ENCODE data around the gene TNRC6A. TPM values are rescaled to one million over a fixed set of nuclear protein-coding genes. Genes with fewer than 3 reads are reported as not detected.
A peak's percentile ranks its signal among the peaks of the same experiment; 100 is the strongest.
"Not testable (repeated sequence)": the region's sequence is repeated elsewhere in the genome, so short reads cannot be mapped to it uniquely, and the experiment has no call there.

The TNRC6A gene
- total RNA-seq, 2 donors from 2014 or later = 40.5 to 47.8 TPM

DNA sequence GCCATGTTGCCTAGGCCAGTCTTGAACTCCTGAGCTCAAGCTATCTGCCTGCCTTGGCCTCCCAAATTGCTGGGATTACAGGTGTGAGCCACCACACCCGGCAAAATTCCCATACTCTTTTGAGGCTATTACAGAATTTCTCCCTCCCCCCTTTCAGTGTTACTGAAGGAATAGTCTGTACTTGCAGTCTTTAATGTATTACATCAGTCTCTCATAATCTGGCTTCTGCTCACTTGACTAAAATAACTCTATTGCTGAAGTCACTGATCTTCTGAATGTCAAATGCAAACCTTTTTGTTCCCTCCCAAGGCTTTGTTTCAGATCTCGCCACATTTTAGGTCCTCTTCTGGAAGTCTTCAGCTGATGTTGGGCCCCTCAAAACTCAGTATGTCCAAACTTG lies 51.8 kb downstream of the TNRC6A start:
- Mint-ChIP-seq H3K4me3 (no peak overlapping the region), H3K27ac (no peak overlapping the region), H3K9me3 (no peaks in the 10 kb centered on the region), H3K27me3 (no peaks in the 10 kb centered on the region), H3K4me1 (peaks cover 5% of the 10 kb centered on the region), H3K36me3 (ENCODE audit: low read depth) (peaks cover 96% of the 10 kb centered on the region)
- no peak for ATAC-seq (replicated peaks)

DNA sequence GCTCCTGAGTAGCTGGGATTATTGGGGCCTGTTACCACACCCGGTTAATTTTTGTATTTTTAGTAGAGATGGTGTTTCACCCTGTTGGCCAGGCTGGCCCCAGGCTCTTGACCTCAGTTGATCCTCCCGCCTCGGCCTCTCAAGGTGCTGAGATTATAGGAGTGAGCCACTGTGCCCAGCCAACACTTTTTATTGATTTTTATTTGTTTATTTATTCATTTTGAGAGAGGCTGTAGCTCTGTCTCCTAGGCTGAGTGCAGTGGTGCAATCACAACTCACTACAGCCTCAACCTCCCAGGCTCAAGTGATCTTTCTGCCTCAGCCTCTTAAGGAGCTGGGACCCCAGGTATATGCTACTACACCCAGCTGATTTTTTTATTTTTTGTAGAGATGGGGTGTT lies 54.7 kb downstream of the TNRC6A start:
- Mint-ChIP-seq H3K4me3 (no peak overlapping the region), H3K27ac (no peak overlapping the region), H3K27me3 (no peaks in the 10 kb centered on the region), H3K9me3 (no peaks in the 10 kb centered on the region), H3K36me3 (ENCODE audit: low read depth) (peaks cover 92% of the 10 kb centered on the region), H3K4me1 (no peaks in the 10 kb centered on the region)
- no peak for ATAC-seq (replicated peaks)

DNA sequence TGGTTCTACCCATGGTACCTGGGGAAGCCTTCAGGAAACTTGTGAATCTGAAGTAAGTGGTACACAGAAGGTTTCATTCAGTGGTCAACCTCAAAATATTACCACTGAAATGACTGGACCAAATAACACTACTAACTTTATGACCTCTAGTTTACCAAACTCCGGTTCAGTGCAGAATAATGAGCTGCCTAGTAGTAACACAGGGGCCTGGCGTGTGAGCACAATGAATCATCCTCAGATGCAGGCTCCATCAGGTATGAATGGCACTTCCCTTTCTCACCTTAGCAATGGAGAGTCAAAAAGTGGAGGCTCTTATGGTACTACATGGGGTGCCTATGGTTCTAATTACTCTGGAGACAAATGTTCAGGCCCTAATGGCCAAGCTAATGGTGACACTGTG lies 60.4 kb downstream of the TNRC6A start:
- peaks cover 94% of the 10 kb centered on the region for H3K36me3 Mint-ChIP-seq (ENCODE audit: low read depth)
- H3K9me3 Mint-ChIP-seq = no peaks in the 10 kb centered on the region
- H3K27ac Mint-ChIP-seq = peak overlapping the region; percentile 42
- peaks cover 6% of the 10 kb centered on the region for H3K4me1 Mint-ChIP-seq
- H3K4me3 Mint-ChIP-seq = no peak overlapping the region
- no peaks in the 10 kb centered on the region for H3K27me3 Mint-ChIP-seq
- no peak for ATAC-seq (replicated peaks)

DNA sequence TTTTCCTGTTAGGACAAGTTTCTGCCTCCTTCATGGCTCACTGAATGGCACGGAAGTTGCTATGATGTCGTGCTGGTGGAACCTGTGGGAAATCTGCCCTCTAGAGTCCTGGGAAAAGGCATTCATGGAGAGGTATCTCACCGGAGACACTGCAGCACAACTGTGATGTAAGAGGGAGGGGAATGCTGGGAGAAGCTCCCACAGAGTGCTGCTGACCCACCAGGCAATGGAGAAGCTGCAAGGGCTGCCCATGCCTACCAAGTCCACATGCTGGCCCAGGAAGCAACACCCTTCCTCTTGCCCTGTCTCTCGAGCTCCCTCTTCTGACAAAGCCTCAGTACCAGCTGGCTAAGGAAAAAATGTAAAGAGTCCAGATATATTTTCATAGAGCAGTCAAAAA lies 71.1 kb downstream of the TNRC6A start:
- Mint-ChIP-seq H3K9me3 (no peaks in the 10 kb centered on the region), H3K36me3 (ENCODE audit: low read depth) (peaks cover 100% of the 10 kb centered on the region), H3K4me3 (no peak overlapping the region), H3K27ac (no peak overlapping the region), H3K4me1 (no peaks in the 10 kb centered on the region), H3K27me3 (no peaks in the 10 kb centered on the region)
- ATAC-seq (replicated peaks) = no peak

DNA sequence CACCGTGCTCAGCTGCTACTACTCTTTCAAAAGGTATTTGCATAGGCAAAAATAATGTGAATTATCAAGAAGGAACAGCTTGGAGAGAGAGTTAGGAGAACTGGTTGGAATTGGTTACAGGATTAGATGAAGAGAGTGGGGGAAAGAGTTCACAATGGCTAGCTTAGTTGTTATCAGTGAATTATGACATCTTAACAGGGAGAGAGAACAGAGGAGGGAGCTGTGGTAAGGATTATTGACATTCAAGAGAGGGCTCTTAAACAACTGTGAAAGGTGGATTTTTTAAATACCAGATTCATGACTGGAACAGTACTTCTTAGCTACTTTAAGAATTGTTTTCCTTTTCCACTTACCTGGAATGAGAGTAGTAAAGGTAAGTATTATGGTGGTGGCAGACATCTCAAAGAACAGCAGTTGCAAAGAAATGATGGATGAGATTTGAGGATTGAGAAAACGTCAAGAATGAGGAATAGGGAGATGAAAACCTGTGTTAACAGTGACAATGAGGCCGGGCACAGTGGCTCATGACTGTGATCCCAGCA lies 72.4 kb downstream of the TNRC6A start:
- ATAC-seq (replicated peaks) = no peak
- Mint-ChIP-seq H3K27ac (peak overlapping the region; percentile 89), H3K36me3 (ENCODE audit: low read depth) (peaks cover 100% of the 10 kb centered on the region), H3K4me3 (no peak overlapping the region), H3K27me3 (no peaks in the 10 kb centered on the region), H3K9me3 (no peaks in the 10 kb centered on the region), H3K4me1 (no peaks in the 10 kb centered on the region)

DNA sequence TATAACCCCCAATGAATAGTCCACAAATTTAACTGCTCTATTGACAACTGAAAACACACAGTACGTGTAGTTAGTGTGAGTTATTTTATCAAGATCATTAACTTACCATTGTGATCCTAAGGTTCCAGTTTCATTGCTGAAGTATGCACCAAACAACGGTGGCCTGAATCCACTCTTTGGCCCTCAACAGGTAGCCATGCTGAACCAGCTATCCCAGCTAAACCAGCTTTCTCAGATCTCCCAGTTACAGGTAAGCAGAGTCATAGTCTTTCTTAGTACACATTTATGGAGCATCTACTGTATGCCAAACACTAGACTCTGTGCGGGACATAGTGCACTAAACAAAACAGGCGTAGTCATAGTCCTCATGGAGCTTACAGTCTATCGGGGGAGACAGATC lies 76.0 kb downstream of the TNRC6A start:
- peaks cover 100% of the 10 kb centered on the region for H3K36me3 Mint-ChIP-seq (ENCODE audit: low read depth)
- H3K9me3 Mint-ChIP-seq = no peaks in the 10 kb centered on the region
- H3K27ac Mint-ChIP-seq = no peak overlapping the region
- H3K4me1 Mint-ChIP-seq = no peaks in the 10 kb centered on the region
- no peaks in the 10 kb centered on the region for H3K27me3 Mint-ChIP-seq
- H3K4me3 Mint-ChIP-seq = no peak overlapping the region
- no peak for ATAC-seq (replicated peaks)

DNA sequence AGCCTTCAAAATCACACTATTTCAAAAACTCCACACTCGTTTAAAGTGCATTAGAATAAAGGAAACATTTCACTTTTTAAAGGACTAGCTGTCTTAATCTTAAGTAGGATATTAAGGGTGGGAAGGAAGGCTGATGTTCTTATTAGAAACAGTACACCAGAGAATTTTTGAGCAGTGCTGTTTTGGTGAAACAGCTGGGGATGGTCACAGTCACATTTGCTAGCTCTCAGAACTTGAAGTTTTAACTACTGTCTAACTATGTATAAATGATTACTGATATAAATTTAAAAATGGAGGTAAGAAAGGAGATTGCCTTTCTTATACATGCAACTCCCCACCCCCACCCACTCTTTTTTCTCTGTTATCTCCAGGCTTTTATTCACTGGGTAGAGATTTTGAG lies 77.8 kb downstream of the TNRC6A start:
- H3K9me3 Mint-ChIP-seq = no peaks in the 10 kb centered on the region
- no peak overlapping the region for H3K4me3 Mint-ChIP-seq
- no peaks in the 10 kb centered on the region for H3K4me1 Mint-ChIP-seq
- no peak for ATAC-seq (replicated peaks)
- no peak overlapping the region for H3K27ac Mint-ChIP-seq
- no peaks in the 10 kb centered on the region for H3K27me3 Mint-ChIP-seq
- peaks cover 100% of the 10 kb centered on the region for H3K36me3 Mint-ChIP-seq (ENCODE audit: low read depth)

DNA sequence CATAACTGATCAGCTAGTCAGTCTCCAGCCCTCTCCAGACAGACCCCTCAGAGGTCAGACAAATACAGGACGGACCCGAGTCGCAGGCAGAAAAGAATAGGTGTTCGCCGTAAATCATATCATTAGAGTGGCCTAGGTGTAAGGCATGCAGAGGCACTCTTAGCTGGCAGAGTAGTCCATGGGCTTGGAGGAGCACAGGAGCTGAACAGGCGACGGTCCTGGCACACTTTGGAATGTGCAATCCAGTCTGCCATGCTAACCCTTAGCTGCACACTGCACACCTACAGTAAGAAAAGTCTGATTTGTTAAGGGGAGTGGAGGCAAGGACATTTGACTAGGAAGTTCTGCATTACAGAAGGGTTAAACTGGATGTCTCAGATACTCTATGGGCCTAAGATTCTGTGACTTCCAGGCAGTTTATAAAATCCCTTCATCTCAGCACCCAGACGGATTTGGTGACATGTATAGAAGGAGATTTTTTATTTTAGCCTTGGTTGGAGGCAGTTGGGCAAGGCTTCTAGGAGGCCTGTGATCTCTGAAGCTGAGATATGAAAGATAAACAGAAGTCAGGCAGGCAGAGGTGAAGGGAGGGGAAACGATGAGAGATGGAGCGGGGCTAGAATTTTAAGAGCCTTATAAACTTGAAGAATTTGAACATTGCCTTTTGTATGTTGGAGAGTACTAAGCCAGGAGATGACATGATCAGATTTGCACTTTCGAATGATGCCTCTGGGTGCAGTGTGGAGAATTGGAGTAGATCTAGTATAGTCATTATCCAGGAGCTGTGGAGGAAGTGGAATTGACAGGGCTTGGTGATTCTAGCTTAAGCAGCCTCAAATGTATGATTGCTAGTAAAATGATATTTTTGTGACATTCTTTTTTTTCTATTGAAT lies 81.7 kb downstream of the TNRC6A start:
- Mint-ChIP-seq H3K4me1 (no peaks in the 10 kb centered on the region), H3K9me3 (no peaks in the 10 kb centered on the region), H3K36me3 (ENCODE audit: low read depth) (peaks cover 100% of the 10 kb centered on the region), H3K27me3 (no peaks in the 10 kb centered on the region), H3K27ac (peak overlapping the region; percentile 9), H3K4me3 (no peak overlapping the region)
- ATAC-seq (replicated peaks) = no peak

DNA sequence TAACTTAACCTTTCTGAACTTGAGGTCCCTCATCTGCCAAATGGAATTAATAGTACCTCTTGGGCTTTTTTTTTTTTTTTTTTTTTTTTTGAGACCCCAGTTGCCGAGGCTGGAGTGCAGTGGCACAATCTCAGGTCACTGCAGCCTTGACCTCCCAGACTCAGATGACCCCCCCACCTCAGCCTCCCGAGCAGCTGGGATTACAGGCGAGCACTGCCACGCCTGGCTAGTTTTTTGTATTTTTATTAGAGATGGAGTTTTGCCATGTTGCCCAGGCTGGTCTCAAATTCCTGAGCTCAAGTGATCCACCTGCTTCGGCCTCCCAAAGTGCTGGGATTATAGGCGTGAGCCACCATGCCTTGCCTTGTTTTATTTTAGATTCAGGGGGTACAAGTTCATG lies 83.4 kb downstream of the TNRC6A start:
- not testable (repeated sequence) for H3K4me1 Mint-ChIP-seq; H3K9me3 Mint-ChIP-seq; H3K27ac Mint-ChIP-seq; ATAC-seq (replicated peaks); H3K4me3 Mint-ChIP-seq; H3K27me3 Mint-ChIP-seq
- H3K36me3 Mint-ChIP-seq (ENCODE audit: low read depth) = peaks cover 100% of the 10 kb centered on the region

DNA sequence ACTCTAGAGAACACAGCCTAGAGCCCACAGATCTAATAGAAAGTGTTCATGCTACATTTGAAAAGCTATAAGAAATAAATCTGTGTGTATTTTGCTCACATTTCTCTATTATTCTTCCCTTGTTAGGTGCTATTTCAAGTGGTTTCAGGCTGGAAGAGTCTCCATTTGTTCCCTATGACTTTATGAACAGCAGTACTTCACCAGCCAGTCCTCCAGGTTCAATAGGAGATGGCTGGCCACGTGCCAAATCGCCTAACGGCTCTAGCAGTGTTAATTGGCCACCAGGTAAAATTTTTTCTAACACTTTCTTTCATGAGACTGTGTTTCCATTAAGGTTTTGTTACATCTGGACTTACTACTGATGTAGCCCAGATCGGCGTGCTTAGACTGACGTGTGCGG lies 85.6 kb downstream of the TNRC6A start:
- H3K9me3 Mint-ChIP-seq = no peaks in the 10 kb centered on the region
- H3K36me3 Mint-ChIP-seq (ENCODE audit: low read depth) = peaks cover 100% of the 10 kb centered on the region
- H3K4me3 Mint-ChIP-seq = no peak overlapping the region
- H3K27ac Mint-ChIP-seq = peak overlapping the region; percentile 33
- ATAC-seq (replicated peaks) = no peak
- H3K4me1 Mint-ChIP-seq = no peaks in the 10 kb centered on the region
- H3K27me3 Mint-ChIP-seq = no peaks in the 10 kb centered on the region

DNA sequence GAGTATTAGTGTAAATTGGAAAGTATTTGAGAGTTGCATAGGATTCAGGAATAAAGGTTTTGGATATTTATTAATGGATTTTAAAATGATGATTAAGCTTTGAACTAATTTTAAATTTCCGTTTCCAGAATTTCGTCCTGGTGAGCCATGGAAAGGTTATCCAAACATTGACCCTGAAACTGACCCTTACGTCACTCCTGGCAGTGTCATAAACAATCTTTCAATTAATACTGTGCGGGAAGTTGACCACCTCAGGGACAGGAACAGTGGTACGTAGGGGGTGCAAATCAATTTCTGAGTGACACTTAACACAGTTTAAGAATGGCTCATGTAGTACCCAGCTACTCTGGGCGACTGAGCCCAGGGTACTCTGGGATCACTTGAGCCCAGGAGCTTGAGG lies 87.2 kb downstream of the TNRC6A start:
- no peaks in the 10 kb centered on the region for H3K4me1 Mint-ChIP-seq
- no peaks in the 10 kb centered on the region for H3K27me3 Mint-ChIP-seq
- no peak for ATAC-seq (replicated peaks)
- H3K27ac Mint-ChIP-seq = no peak overlapping the region
- H3K9me3 Mint-ChIP-seq = no peaks in the 10 kb centered on the region
- peaks cover 100% of the 10 kb centered on the region for H3K36me3 Mint-ChIP-seq (ENCODE audit: low read depth)
- H3K4me3 Mint-ChIP-seq = no peak overlapping the region

DNA sequence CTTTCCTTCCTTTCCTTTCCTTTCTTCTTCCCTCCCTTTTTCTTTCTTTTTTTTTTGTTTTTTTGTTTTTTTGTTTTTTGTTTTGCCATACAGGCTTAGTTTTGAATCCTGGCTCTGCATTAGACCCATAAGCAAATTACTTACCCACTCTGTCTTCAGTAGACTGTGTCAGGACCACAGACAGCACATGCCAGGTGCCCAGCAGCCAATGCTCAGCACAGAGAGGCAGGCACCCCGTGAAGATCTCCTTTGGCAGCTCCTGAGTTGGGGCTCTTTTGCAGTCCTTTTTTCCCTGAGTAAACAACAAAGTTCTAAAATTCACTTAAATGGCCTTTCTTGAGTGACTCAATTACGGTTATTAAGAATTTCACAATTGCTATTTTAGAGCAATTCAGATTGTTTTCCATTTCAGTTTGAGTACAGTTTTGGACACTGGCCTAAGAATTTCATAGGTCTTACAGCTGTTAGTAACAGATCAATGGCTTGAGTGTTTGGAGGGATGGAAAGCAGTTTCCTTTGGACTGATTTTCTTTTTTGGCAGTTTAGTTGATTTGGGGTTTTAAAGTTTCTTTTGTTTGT lies 90.1 kb downstream of the TNRC6A start:
- Mint-ChIP-seq H3K4me1 (no peaks in the 10 kb centered on the region), H3K27me3 (no peaks in the 10 kb centered on the region), H3K27ac (peak overlapping the region; percentile 47), H3K9me3 (no peaks in the 10 kb centered on the region), H3K4me3 (no peak overlapping the region), H3K36me3 (ENCODE audit: low read depth) (peaks cover 100% of the 10 kb centered on the region)
- ATAC-seq (replicated peaks) = no peak

DNA sequence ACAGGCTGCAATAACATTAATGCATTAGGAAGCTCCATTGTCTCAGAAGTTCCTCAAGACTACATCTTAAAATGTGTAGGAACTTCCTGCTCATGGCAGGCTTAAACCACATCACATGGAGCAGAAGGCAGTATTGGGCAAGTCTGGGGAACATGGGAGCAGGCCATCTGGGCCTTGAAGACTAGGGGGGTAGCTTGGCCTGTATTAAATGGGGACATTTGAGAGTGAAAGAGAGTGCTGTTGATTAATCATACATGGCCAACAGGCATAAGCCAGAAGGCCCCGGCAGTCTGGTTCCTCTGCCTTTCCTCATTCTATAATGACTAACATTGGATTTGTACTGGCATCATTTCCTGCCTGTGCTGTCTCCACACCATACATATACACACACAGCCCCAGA lies 91.1 kb downstream of the TNRC6A start:
- H3K4me3 Mint-ChIP-seq = no peak overlapping the region
- no peak overlapping the region for H3K27ac Mint-ChIP-seq
- no peak for ATAC-seq (replicated peaks)
- H3K4me1 Mint-ChIP-seq = no peaks in the 10 kb centered on the region
- H3K27me3 Mint-ChIP-seq = no peaks in the 10 kb centered on the region
- peaks cover 100% of the 10 kb centered on the region for H3K36me3 Mint-ChIP-seq (ENCODE audit: low read depth)
- H3K9me3 Mint-ChIP-seq = no peaks in the 10 kb centered on the region

DNA sequence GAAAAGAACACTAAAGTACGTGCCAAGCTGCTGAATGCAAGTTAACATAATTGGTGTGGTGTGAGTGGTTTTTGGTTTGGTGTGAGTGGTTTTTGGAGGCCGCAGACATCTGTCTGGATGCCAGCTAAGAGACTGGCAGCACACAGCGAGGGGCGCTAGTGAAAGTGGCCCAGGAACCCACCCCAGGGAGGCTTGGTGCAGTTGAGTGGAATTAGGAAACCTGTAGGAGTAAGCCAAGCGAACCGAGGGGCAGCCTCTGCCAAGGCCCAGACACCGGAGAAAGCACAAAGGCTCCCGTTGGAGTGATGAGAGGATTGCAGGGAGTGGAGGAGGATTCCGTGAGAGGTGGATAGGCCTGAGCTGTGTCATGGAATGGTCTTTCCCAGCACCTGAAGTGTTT lies 91.7 kb downstream of the TNRC6A start:
- Mint-ChIP-seq H3K27ac (no peak overlapping the region), H3K4me1 (no peaks in the 10 kb centered on the region), H3K36me3 (ENCODE audit: low read depth) (peaks cover 100% of the 10 kb centered on the region), H3K4me3 (no peak overlapping the region), H3K9me3 (no peaks in the 10 kb centered on the region), H3K27me3 (no peaks in the 10 kb centered on the region)
- ATAC-seq (replicated peaks) = no peak

DNA sequence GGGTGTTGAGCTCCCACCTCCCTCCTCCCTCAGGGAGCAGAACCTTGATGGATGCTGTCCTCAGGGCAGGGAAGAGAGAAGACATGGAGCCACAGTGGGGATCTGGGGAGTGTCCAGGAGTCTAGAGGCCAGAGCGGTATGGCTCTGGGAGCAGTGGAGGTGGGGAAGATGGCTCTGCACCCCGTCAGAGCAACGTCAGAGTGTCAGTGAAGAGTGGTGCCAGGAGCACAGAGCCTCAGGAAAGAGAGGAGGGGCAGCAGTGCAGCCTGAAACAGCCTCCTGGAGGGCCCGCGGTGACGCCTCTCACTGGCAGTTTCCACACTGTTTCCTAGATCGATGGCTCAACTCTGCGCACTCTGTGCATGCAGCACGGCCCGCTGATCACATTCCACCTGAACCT lies 93.1 kb downstream of the TNRC6A start:
- Mint-ChIP-seq H3K4me3 (no peak overlapping the region), H3K27me3 (no peaks in the 10 kb centered on the region), H3K4me1 (peaks cover 4% of the 10 kb centered on the region), H3K9me3 (no peaks in the 10 kb centered on the region), H3K36me3 (ENCODE audit: low read depth) (peaks cover 100% of the 10 kb centered on the region), H3K27ac (peak overlapping the region; percentile 66)
- ATAC-seq (replicated peaks) = no peak
